Activated naive CD4-positive, alpha-beta T cell treated with anti-CD3 and anti-CD28 coated beads, Interleukin-2, amount 50 U/mL, for 72 hours (primary cell): Measurements from ENCODE around the gene TMEM190. TPM values are rescaled to one million over a fixed set of nuclear protein-coding genes. Genes with fewer than 3 reads are reported as not detected.
A peak's percentile ranks its signal among the peaks of the same experiment; 100 is the strongest.

Source experiments
- ATAC-seq, 2 donors: fragments of 150-1000 bp; cut with Tn5 transposase; 2 replicates each; pipeline ENCODE4 v1.10.0; 2021; ENCODE audit warnings: mild to moderate bottlenecking in 2 of 2, moderate library complexity in 2 of 2
- DNase-seq, 2 donors: peaks; one replicate each; pipeline ENCODE4 v3.0.0; 2021 to 2022; ENCODE audit warnings: low spot score in 2 of 2
- H3K27ac Mint-ChIP-seq, 2 donors: one replicate each; pipeline ENCODE4 v1.8.0; 2022; ENCODE audit warnings: mild to moderate bottlenecking in 2 of 2, mixed read lengths in 2 of 2
- H3K36me3 Mint-ChIP-seq, 2 donors: one replicate each; pipeline ENCODE4 v1.8.0; 2022; ENCODE audit warnings: mixed read lengths in 2 of 2
- H3K9me3 Mint-ChIP-seq, 2 donors: one replicate each; pipeline ENCODE4 v1.8.0; 2022; ENCODE audit warnings: mixed read lengths in 2 of 2
- total RNA-seq, 2 donors: library from RNA; stranded (reverse); gene quantifications; one replicate each; pipeline ENCODE4 v1.2.3, GENCODE V29; 2022

Gene TMEM190
- total RNA-seq, 2 donors from 2014 or later = not detected

DNA sequence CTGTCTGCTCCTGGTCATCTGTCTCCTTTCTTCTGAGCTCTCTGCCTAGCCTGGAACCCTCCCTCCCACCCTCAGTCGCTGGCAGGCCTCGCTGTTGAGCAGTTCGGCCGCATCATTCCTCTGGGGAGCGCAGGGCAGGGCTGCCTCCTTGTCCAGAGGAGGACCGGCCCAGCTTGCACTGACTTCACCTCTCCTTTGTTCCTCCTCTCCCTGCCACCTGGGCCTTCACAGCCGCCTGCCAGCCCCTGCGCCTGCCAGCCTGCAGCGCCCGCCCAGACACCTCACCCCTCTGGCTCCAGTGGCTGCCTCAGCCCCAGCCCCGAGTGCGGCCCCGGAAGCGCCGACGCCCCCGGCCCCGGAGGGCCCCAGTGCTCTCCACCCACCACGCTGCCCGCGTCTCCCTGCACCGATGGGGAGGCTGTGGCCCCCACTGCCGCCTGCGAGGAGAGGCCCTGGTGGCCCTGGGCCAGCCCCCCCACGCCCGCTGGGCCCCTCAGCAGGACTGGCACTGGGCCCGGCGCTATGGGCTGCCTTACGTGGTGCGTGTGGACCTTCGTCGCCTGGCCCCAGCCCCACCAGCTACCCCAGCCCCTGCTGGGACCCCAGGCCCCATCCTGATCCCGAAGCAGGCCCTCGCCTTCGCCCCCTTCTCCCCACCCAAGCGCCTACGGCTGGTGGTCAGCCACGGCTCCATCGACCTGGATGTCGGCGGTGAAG, 29.7 kb upstream of the TMEM190 start:
- H3K27ac Mint-ChIP-seq = no peak overlapping the region
- H3K36me3 Mint-ChIP-seq = peaks cover 0 to 7% of the 10 kb centered on the region in 2 donors
- ATAC-seq (peak in 1 of 2 donors; percentile 15), DNase-seq (no peak)
- H3K9me3 Mint-ChIP-seq = no peaks in the 10 kb centered on the region

DNA sequence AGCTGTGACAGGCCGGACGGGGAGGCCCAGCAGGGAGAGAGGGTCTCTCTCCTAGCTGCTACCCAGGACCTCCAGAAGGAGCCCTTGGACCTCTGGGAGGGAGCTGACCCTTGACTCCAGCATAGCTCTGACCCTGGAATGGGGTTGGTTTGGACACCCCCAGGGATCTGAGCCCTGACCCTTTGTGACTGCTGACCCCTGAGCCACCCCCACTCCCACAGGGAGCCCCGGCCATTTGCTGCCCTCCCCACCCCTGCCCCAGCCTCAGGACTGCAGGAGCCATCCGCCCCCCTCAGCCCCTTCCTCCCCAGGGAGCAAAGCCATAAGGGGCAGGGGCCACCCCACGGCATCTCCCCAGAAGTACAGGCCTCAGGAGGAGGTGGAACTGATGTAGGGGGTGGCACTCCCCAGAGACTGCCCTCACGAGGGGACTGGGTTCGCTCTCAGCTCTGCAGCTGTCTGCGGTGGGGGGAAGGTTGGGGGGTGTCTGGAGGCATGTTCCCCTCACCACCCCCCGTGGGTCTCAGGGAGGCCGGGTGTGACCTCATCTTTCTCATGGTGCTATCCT, 29.1 kb upstream of the TMEM190 start:
- H3K27ac Mint-ChIP-seq = peak overlapping the region in 1 of 2 donors; percentile 57
- peaks cover 0 to 7% of the 10 kb centered on the region in 2 donors for H3K36me3 Mint-ChIP-seq
- ATAC-seq = no peak
- DNase-seq = no peak
- H3K9me3 Mint-ChIP-seq = no peaks in the 10 kb centered on the region

DNA sequence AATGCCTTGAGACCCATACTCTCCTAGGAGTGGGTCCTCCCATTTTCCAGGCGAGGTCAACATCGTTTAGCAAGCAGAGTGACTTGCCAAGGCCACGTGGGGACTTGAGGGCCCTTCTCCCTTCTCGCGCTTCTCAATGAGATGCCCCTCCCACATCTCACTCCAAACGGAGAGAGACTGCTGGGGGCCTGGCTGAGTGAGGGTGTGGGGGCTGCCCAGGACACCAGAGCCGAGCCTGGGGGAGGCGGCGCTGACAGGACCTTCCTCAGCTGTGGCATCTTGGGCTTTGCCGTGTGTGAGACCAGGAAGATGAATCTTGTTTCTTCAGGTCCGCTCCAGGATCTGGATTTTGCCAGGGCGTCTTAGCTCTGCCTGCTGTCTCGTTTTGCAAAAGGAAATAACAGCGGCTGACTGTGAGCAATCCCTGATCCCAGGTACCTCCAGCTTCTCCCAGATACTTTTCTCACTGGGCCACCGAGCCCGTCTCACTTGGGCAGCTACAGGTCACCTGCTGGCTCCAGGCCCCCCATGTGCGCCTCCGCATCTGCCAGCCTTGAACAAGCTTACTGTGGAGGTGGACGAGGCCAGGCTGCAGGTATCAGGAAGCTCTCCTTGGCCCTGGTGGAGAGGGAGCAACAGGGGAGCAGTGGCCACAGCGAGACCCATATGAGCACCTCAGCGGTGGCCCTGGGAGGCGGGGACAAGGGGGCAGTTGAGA, 28.1 kb upstream of the TMEM190 start:
- ATAC-seq (no peak), DNase-seq (no peak)
- Mint-ChIP-seq H3K9me3 (no peaks in the 10 kb centered on the region), H3K27ac (no peak overlapping the region), H3K36me3 (peaks cover 0 to 2% of the 10 kb centered on the region in 2 donors)

DNA sequence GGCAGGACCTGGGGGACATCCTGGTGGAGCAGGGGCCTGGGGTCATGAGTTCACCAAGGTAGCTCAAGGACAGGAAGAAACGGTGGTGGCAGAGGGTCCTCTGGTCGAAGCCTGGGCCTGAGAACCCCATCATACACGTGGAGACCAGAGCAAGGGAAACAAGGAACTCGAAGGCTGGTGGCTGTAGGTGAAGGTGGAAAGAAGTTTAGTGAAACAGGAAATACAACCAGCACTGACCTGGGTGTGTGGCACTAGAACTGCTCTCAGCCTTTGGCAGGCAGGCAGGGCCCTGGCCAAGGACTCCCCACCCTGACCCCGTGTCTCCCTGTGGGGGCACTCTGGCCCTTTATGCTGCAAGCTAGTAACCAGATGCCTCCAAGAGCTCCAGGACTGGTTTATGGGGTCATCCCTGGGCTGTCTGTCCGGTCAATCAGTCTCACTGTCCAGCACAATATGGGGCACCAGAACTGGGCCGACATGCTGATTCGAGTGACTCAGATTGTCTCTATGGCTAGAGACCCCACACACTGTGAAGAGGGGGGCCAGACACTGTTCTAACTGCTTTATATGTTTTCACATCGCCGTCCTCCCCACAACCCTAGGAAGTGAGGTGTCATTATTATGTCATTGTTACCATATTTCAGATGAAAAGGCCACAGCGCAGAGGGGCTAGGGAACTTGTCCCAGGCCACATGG, 25.9 kb upstream of the TMEM190 start:
- no peaks in the 10 kb centered on the region for H3K9me3 Mint-ChIP-seq
- no peaks in the 10 kb centered on the region for H3K36me3 Mint-ChIP-seq
- no peak overlapping the region for H3K27ac Mint-ChIP-seq
- DNase-seq (no peak), ATAC-seq (no peak)

DNA sequence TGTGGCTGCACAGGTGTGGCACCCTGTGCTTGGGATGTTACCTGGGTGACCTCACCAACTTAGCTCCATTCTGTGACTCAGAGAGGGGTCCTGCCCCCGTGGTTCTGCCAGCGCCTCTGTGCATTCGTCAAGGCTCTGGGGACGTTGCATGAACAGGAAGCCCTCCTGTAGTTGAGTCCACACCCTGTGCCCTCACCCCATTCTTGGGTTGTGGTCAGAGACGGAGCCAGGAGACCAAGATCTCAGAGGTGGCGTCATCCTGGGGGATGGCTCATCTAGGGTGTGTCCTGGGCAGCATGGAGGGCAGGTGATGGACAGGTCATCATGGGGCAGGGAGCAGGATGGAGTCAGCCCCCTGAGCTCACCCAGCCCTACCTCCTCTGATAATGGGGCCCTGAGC, 24.6 kb upstream of the TMEM190 start:
- no peak for ATAC-seq
- Mint-ChIP-seq H3K36me3 (no peaks in the 10 kb centered on the region), H3K27ac (peak overlapping the region in 1 of 2 donors; percentile 27), H3K9me3 (no peaks in the 10 kb centered on the region)
- DNase-seq = no peak

DNA sequence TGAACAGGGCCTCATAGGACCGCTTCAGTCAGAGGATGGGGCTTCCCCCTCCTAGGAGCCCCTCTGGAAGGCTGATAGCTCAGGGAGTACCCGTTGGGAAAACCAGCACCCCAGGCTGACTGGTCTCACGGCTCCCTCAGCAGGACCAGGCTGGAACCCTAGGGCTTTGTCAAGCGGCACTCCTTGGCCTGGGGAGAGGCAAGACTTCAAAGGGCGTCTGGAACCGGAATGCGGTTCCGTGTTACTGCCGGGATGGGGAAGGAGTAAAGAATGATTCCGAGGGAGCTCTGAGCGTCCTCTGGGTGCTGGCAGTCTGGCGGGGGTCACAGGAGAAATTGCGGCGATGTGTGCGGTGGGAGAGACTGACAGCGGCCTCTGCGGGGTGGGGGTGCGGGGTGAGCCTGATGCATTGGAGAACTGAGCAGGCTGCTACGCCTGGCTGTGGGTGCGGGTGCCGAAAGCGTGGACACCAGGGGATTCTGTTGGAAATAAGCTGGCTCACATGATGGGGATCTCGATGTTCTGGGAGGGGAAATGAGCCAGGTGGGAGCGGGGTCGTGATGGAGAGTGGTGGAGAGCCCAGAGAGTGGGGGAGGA, 24.0 kb upstream of the TMEM190 start:
- H3K27ac Mint-ChIP-seq = peak overlapping the region in 1 of 2 donors; percentile 86
- ATAC-seq (no peak), DNase-seq (no peak)
- H3K36me3 Mint-ChIP-seq = no peaks in the 10 kb centered on the region
- no peaks in the 10 kb centered on the region for H3K9me3 Mint-ChIP-seq

DNA sequence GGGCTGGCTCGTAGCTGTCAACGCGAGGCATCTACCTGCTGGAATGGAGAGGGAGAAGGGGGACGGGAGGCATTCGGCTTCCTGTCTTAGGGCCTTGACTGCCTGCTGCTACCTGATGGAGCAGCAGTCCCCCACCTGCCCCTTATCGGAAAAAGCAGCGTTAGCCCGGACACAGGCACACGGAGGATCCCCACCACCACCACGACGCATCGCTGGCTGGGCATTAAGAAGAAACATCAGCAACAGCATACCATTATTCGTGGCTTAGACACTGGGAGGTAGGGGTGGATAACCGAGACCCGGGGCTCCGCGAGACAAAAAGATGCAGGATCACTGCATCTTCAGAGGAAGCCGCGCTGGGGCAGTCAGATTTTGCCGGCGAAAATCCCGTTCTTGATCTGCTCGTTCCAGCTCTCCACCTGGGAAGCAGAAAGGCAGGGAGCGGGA, 23.2 kb upstream of the TMEM190 start:
- no peaks in the 10 kb centered on the region for H3K36me3 Mint-ChIP-seq
- no peaks in the 10 kb centered on the region for H3K9me3 Mint-ChIP-seq
- DNase-seq = no peak
- ATAC-seq = no peak
- no peak overlapping the region for H3K27ac Mint-ChIP-seq

DNA sequence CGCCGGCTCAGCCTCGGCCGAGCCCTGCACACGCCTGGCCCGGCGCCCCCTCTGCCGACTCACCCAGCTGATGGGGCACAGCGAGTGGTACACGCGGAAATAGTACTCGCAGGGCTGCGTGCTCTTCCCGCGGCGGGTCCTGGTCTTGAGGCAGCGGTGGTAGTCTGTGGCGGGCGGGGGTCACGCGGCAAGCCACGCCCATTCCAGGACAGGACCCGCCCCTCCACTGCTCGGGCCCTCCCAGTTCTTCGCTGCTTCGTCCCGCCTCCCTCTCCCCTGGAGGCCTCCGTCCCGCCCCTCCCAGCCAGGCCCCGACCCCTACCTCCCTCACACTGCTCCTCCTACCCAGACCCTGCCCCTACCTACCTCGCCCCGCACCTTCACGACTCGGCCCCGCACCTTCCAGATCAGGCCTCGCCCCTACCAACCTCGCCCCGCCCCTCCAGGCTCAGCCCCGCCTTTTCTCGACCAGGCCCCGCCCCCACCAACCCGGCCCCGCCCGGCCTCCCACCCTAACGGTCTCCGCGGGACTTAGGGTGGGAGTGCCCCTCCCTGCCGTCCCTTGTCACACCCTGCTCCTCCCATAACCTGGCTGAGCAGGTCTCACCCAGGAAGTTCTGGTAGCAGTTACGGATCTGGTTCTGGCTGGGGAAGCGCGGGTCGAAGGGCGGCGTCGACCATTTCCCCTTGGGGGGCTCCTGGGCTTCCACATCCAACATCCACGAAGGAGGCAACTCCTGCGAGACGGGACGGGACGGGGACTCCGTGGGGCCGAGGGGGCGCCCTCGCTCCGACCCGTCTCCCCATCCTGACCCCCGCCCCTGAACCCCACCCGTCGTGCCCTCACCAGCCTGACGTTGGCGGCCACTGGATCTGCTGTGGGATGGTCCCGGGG, 22.6 kb upstream of the TMEM190 start:
- DNase-seq = peak in 1 of 2 donors; percentile 77
- H3K36me3 Mint-ChIP-seq = no peaks in the 10 kb centered on the region
- H3K9me3 Mint-ChIP-seq = no peaks in the 10 kb centered on the region
- H3K27ac Mint-ChIP-seq = no peak overlapping the region
- peak; percentile 73 to 92 for ATAC-seq

DNA sequence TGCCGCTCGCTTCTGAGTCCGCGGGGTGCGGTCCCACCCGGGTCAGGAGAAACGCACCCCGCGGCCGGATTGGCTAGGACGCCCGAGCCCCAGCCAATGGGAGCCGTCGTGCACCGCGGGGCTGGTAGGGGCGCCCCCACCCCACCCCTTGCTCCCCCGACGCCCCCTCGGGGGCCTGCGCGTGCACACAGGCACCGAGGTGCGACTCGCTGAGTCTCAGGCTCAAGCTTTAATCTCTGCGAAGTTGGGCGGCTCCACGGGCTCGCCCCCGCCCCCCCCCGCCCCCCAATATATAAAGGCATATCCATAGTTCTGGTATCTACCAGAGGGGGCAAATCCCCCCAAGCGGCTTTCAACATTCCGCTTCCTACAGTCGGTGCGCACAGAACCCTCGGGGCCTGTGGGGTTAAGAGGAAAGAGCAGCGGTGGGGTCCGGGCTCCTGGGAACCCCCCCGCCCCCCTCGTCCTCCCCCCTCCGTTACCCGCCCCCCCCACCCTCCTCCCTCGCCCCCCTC, 21.9 kb upstream of the TMEM190 start, which contains the start of gene COX6B2:
TSS of gene COX6B2 (minus strand) at position 22 of the 515 bp plus-strand sequence. CDS start 198 bp downstream, outside the sequence.
- no peak within 1 kb of the TSS for H3K27ac Mint-ChIP-seq

DNA sequence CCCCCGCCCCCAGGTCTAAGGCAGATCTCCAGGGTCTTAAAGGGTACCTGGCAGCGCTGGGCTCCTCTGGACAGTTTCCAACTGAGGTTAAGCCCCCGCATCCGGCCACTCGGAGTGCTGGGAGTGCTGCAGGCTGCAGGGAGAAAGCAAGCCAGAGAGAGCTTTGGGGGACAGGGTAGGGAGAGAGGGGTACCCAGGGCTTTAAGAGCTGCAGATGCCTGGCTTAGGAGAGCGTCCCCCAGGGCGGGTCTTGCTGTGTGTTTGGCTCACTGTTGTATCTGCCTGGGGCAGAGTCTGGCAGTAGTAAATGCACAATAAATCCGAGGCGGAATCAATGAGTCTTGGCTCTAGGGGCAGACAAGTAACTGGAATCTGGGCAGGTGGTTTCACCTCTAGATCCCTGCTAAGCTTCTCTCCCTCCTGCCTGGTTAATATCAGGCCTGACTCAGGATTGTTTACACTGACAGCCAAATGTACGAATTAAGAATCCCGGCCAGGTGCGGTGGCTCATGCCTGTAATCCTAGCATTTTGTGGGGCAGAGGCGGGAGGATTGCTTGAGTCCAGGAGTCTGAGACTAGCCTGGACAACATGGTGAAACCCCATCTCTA, 21.3 kb upstream of the TMEM190 start:
- DNase-seq (no peak), ATAC-seq (no peak)
- H3K27ac Mint-ChIP-seq = no peak overlapping the region
- no peaks in the 10 kb centered on the region for H3K36me3 Mint-ChIP-seq
- no peaks in the 10 kb centered on the region for H3K9me3 Mint-ChIP-seq

More for the DNA sequence above, 21.9 kb upstream of the TMEM190 start, which contains the start of gene COX6B2:
- Mint-ChIP-seq H3K9me3 (no peaks in the 10 kb centered on the region), H3K36me3 (no peaks in the 10 kb centered on the region)
- DNase-seq (no peak), ATAC-seq (peak in 1 of 2 donors; percentile 4)

DNA sequence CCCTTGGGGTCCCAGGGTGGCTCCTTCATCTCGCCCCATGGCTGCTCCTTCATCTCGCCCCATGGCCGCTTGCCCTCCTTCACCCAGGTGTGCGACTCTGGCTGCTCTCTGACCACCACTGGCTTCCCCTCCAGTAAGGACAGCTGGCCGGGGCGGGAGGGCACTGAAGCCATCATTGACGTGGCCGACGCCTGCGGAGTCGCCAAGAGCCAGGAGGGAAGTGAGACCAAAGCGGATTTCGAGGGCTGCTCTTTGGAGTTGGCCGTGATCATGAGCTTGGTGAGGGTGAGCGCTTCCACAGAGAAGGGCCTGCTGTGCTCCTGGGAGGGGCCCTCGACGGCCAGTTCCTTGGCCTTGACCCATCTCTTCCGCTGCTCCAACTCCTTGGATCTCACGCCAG, 18.1 kb upstream of the TMEM190 start:
- H3K9me3 Mint-ChIP-seq = no peaks in the 10 kb centered on the region
- H3K36me3 Mint-ChIP-seq = no peaks in the 10 kb centered on the region
- H3K27ac Mint-ChIP-seq = peak overlapping the region in 1 of 2 donors; percentile 49
- ATAC-seq (no peak), DNase-seq (no peak)

DNA sequence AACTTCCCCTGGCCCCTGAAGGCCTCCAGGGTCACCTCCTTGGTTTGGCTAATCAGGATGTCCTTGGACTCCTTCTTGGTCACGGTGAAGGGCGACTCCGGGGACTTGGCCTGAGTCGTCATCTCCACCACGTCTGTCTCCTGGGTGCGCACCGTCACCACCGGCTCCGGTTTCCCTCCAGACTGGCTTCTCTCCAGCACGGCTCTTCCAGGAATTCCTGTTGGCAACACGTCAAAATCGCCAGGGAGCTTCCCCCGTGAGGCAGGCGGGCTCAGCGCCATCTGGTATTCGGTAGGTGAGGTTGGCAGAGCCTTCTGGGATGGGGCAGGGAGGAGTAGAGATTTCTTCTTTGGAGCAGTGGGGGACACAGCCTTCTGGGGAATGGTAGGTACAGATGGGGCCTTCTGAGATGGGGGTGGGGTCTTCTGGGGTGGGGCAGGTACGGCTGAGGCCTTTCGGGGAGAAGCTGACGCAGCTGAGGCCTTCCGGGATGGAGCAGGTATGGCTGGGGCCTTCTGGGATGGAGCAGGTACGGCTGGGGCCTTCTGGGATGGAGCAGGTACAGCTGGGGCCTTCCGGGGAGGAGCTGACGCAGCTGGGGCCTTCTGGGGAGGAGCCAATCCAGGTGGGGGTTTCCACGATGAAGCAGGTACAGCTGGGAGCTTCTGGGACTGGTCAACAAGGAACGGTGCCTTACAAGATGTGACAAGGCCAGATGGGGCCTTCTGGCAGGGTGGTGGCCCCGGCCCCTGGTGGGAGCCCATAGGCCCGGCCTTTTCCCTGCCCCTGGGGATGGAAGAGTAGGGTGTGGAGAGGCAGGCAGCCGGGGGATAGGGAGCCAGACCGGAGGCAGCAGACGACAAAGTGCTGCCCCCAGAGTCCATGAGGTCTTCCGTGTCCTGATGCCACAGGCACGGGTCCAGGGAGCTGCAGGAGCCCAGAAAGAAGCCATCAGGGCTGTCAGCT, 17.4 kb upstream of the TMEM190 start:
- H3K9me3 Mint-ChIP-seq = no peaks in the 10 kb centered on the region
- no peak for DNase-seq
- peak overlapping the region in 1 of 2 donors; percentile 49 for H3K27ac Mint-ChIP-seq

DNA sequence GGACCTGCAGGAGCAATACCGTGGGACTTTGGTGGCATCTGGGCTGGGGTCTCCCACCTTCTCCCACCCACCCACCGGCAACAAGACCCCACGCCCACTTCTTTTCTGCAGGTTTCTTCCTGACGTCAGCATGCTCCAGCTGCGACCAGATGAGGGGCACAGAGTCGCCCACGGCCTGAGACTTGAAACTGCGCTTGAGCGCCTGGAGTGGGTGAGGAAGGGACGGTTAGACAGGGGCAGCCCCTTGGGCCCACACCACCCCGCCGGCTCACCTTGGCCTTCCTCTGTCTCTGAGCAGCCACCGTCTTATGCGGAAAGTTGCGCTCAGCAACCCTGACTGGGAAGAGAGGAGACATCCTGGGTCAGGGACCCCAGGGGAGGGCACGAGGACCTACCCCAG, 15.7 kb upstream of the TMEM190 start:
- no peak for ATAC-seq
- H3K27ac Mint-ChIP-seq = no peak overlapping the region
- DNase-seq = no peak
- no peaks in the 10 kb centered on the region for H3K36me3 Mint-ChIP-seq
- H3K9me3 Mint-ChIP-seq = no peaks in the 10 kb centered on the region

More for the DNA sequence above, 17.4 kb upstream of the TMEM190 start:
- no peaks in the 10 kb centered on the region for H3K36me3 Mint-ChIP-seq
- ATAC-seq = no peak
